Breast epithelium (tissue), 4 donors: ENCODE measurements around the gene STOML3. TPM values are rescaled to one million over a fixed set of nuclear protein-coding genes. Genes with fewer than 3 reads are reported as not detected.

Source experiments
- DNase-seq, 2 donors: peaks; one replicate each; pipeline ENCODE4 v3.0.0-alpha.2; 2019; ENCODE audit warnings: low spot score in 2 of 2
- H3K27ac ChIP-seq, 2 donors: fragments of 200-600 bp; sonication (generic) in 1 of 2; one replicate each; pipeline ENCODE4 v1.5.1; 2016 to 2019; ENCODE audit warnings: mild to moderate bottlenecking in 1 of 2
- H3K27me3 ChIP-seq, 2 donors: fragments of 200-600 bp; sonication (generic) in 1 of 2; one replicate each; pipeline versions ENCODE4 v1.5.1 to v1.6.0; 2017 to 2019; ENCODE audit warnings: control low read depth in 1 of 2, mild to moderate bottlenecking in 1 of 2
- H3K36me3 ChIP-seq: fragments of 200-600 bp; one replicate; pipeline ENCODE4 v1.5.1; 2019
- H3K4me1 ChIP-seq, 2 donors: fragments of 200-600 bp; sonication (generic); one replicate each; pipeline ENCODE4 v1.5.1; 2016 to 2019; ENCODE audit warnings: control low read depth in 1 of 2
- H3K4me3 ChIP-seq, 3 donors: fragments of 200-600 bp; sonication (generic); 1 replicate in 2 of 3; 2 replicates in 1 of 3; pipeline ENCODE4 v1.5.1; 2016 to 2019; ENCODE audit warnings: mild to moderate bottlenecking in 3 of 3, moderate library complexity in 2 of 3
- H3K9me3 ChIP-seq, 2 donors: fragments of 200-600 bp; sonication (generic) in 1 of 2; one replicate each; pipeline ENCODE4 v1.5.1; 2016 to 2019; ENCODE audit warnings: control low read depth in 1 of 2
- CTCF ChIP-seq, 3 donors: fragments of 450-650 bp; IDR thresholded peaks; one replicate each; pipeline ENCODE4 v1.5.1; 2016 to 2017; ENCODE audit warnings: antibody characterized with exemption in 3 of 3, mild to moderate bottlenecking in 3 of 3, moderate library complexity in 3 of 3
- POLR2A ChIP-seq: fragments of 450-650 bp; IDR thresholded peaks from one replicate; pipeline ENCODE4 v1.6.1; 2016; ENCODE audit warnings: antibody characterized with exemption, mild to moderate bottlenecking, moderate library complexity
- POLR2AphosphoS5 ChIP-seq, 3 donors: sonication (generic); formaldehyde crosslinking; IDR thresholded peaks; one replicate each; pipeline ENCODE4 v1.6.1; 2017; ENCODE audit warnings: antibody characterized with exemption in 3 of 3
- intact Hi-C: fragments of 100-400 bp; cut with DNase I; formaldehyde crosslinking; loops from one replicate; pipeline ENCODE4 v1.15.1; 2023; ENCODE audit warnings: low total_unique reads
- total RNA-seq, 3 donors: library from RNA; depleted of rRNA; stranded (reverse); fragments of >200 nt; gene quantifications; one replicate each; pipeline ENCODE4 v1.1.0, GENCODE V29; 2016

The STOML3 gene
- total RNA-seq, 3 donors from 2014 or later = not detected

DNA sequence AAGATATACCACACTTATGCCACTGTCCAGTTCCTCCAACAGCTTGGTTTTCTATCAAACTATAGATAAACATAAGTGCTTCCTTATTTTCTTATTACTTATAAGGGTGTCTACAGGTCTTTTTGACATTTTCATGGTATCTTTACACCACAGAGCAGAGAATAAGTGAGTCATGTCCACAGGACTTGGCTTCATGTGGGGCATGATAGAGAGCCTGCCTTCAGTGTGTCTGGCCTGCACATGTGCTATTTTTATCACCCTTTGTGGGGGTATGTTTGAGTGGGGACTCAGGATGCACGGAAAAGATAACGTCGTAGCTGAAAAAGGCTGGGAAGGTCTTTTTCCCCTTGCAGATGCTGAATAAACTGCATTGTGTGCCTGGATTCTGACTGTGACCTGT, 8.1 kb upstream of the STOML3 start:
- Histone ChIP-seq H3K4me1 (no peaks in the 10 kb centered on the region), H3K4me3 (no peak overlapping the region), H3K27me3 (no peaks in the 10 kb centered on the region), H3K9me3 (no peaks in the 10 kb centered on the region), H3K27ac (no peak overlapping the region), H3K36me3 (no peaks in the 10 kb centered on the region)
- intact Hi-C loops = no loop called here
- no peak for DNase-seq
- no peak for TF ChIP-seq POLR2A
- TF ChIP-seq POLR2AphosphoS5 (IDR thresholded peaks at IDR 0.05) = no peak
- no peak for TF ChIP-seq CTCF (IDR thresholded peaks at IDR 0.05)

DNA sequence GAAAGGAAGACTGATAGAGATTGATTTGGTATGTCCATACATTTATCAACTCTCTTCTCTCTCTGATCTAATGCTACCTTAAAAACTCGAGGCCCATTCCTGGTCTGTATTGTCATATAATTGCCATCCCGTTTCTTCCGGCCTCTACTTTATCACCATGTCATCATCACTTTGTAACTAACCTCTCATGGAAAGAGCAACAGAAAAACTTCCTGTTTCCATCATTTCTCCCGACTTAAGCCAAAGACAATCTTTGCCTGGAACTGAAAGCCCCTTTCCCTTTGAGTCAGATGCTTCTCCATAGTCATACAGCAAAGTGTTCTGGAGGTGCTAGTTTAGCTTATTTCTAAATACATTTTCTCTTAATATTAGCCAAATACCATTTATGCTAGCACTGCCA, 2.8 kb upstream of the STOML3 start:
- Histone ChIP-seq H3K27ac (no peak overlapping the region), H3K4me3 (no peak overlapping the region), H3K36me3 (no peaks in the 10 kb centered on the region), H3K9me3 (no peaks in the 10 kb centered on the region), H3K27me3 (no peaks in the 10 kb centered on the region), H3K4me1 (no peaks in the 10 kb centered on the region)
- no peak for TF ChIP-seq POLR2A
- TF ChIP-seq CTCF (IDR thresholded peaks at IDR 0.05) = no peak
- no peak for TF ChIP-seq POLR2AphosphoS5 (IDR thresholded peaks at IDR 0.05)
- intact Hi-C loops = no loop called here
- DNase-seq = no peak

DNA sequence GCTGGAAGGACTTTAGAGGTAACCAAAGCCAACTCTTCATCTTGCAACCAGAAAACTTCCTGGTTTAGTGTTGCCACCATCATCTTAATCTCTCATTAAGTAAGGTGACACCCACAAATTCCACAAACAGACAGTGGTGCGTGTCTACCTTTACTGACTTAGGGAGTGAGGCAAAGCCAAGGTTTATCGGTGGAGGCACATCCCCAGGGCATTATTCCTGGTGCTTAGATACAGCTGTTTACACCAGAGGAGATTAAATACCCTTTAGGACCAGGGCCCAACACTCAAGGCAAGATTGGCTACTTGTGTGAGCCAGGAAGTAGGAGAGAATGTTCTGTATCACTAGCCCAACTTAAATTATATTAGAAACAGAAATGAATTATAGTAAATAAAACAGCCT, 9.5 kb downstream of the STOML3 start:
- no peak overlapping the region for H3K27ac ChIP-seq
- H3K4me3 ChIP-seq = no peak overlapping the region
- TF ChIP-seq POLR2A = no peak
- no peak for TF ChIP-seq CTCF (IDR thresholded peaks at IDR 0.05)
- TF ChIP-seq POLR2AphosphoS5 (IDR thresholded peaks at IDR 0.05) = no peak
- no peaks in the 10 kb centered on the region for H3K36me3 ChIP-seq
- H3K4me1 ChIP-seq = no peaks in the 10 kb centered on the region
- intact Hi-C loops = no loop called here
- peaks cover 0 to 3% of the 10 kb centered on the region in 2 donors for H3K9me3 ChIP-seq
- no peaks in the 10 kb centered on the region for H3K27me3 ChIP-seq
- no peak for DNase-seq

DNA sequence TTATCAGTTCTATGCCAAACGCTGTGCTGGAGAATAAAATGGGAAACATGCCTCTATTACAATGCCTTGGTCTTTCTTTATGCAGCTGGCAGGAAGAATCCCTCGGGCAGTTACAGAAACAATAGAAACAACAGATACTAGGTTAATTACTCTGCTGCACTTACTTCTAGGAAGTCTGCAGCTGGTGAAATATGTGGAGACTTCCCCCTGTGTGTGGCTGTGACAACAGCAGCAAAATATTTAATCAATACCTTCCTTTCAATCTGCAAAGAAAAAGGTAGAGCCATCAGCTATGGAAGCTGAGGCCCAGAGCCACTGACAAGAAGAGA, 9.9 kb downstream of the STOML3 start:
- intact Hi-C loops = no loop called here
- no peak overlapping the region for H3K27ac ChIP-seq
- no peak for DNase-seq
- H3K4me1 ChIP-seq = no peaks in the 10 kb centered on the region
- TF ChIP-seq CTCF (IDR thresholded peaks at IDR 0.05) (no peak), POLR2AphosphoS5 (IDR thresholded peaks at IDR 0.05) (no peak), POLR2A (no peak)
- H3K9me3 ChIP-seq = peaks cover 0 to 3% of the 10 kb centered on the region in 2 donors
- no peaks in the 10 kb centered on the region for H3K36me3 ChIP-seq
- H3K4me3 ChIP-seq = no peak overlapping the region
- no peaks in the 10 kb centered on the region for H3K27me3 ChIP-seq

DNA sequence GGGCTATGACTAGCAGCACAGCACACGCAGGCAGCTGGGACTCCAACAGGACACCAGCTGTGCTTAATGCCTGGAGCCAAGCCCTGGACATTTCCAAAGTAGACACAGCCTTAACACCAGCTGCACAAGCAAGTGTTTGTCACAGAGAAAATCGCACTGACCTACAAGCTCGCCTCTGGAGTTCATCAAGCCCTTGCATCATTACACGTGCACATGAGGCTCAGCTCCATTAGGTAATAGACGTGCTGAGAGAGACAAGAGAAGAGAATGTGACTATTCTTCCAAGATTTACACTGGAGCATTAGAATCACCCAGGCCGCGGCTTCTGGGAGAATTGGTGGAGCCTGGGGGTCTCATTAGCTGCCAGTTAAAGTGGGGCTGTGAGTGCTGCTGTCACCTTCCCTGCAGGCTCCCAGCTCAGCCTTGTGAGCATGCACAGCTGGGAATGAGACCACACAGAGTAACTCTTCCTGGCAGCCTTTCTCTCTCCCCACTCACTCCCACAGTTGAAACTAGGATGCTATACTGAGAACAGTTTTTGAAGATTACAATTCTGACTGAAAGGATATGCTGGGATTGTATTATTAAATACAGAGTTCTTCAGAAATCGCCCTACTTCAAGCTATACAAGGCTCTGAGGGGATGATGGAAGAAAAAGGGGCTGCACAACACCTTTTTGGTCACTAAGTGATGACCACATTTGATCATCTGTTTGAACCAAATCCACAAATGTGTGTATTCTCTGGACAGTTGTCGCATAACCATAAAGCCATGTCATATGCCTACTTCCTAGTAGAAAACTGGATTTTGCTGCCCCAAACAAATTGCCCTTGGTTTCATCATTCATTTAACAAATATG, 10.5 kb downstream of the STOML3 start:
- intact Hi-C loops = no loop called here
- Histone ChIP-seq H3K4me3 (no peak overlapping the region), H3K36me3 (no peaks in the 10 kb centered on the region), H3K27ac (no peak overlapping the region), H3K9me3 (peaks cover 0 to 3% of the 10 kb centered on the region in 2 donors), H3K4me1 (no peaks in the 10 kb centered on the region), H3K27me3 (no peaks in the 10 kb centered on the region)
- TF ChIP-seq POLR2A = no peak
- no peak for TF ChIP-seq CTCF (IDR thresholded peaks at IDR 0.05)
- no peak for TF ChIP-seq POLR2AphosphoS5 (IDR thresholded peaks at IDR 0.05)
- no peak for DNase-seq
